NCI-H748 (cell line): ENCODE results near the gene XPO4.

Experiments used
- DNase-seq: peaks from one replicate; lab custom pipeline; 2025; ENCODE audit not compliant: unreplicated experiment; lab: John Stamatoyannopoulos, UW

Gene XPO4

DNA sequence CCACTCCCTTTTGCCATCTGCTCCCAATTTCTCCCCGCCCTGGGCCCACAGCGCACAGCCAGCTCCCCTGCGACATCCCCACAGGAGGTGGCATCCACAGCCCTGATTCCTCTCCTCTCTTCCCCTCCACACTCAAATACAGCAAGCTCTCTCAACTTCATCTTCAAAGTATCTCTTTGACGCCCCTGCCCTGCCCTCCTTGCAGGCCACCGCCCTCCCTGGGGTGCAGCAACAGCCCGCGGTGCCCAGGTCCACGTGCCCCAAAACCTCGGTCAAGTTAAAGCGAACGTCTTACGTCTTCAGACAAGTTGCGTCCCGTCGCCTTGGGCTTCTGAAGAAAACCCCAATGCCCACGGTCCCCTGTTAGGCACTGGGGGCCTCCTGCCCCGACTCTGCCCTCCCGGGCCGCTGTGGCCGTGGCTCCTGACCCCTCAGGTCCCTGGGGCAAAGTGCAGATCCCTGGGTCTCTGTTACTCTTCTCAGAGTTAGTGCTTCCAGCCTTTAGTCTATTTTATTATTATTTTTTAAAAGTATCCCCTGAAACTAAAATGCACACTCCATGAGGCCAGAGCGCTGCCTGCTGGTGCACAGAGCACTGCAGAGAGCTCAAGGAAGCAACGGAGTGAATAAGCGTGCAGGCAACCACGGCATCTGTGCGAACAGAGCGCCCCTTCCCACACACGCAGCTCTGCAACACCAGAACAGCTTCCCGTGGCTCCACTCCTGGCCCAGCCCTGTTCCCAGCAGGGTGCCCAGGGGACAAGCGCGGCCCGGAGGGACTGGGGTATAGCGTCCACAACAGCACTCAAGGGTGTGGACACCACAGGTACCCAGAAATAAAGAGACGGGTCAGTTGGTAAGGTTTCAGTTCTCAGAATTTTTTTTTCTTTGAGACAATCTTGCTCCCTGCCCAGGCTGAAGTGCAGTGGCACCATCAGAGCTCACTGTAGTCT lies 172.6 kb downstream of the XPO4 start:
- no peak for DNase-seq

DNA sequence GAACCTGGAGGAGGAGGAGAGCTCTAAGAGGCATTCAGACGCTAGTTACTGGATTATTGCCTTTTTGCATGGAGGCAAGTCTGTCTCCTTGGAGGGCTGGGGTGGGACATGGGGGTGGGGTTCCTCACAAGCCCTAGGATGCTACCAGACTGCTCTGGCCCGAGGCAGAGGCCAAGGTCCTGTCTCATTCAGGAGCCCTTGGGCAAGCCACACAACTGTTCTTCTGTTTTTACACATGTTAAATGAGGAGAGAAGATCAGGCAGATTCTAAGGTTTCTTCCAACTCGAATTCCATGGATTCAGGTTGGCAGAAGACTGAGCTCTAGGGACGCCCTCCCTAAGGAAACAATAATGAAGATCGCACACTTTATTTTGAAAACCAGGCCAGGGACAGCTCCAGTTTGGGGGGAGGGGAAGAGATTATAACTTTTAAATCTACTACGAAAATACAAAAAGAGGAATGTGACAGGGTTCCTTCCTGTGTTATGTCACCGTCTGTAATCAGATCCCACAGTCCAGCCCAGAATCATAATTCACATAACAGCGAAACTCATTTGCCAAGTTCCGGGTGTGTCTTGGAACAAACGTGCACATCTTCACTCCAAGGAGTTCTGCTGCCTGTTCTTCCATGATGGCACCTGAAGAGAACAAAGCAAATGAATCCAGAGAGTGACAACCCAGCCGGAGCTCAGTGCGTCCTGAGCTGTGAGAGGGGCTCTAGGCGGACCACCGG lies 173.8 kb downstream of the XPO4 start:
- no peak for DNase-seq

DNA sequence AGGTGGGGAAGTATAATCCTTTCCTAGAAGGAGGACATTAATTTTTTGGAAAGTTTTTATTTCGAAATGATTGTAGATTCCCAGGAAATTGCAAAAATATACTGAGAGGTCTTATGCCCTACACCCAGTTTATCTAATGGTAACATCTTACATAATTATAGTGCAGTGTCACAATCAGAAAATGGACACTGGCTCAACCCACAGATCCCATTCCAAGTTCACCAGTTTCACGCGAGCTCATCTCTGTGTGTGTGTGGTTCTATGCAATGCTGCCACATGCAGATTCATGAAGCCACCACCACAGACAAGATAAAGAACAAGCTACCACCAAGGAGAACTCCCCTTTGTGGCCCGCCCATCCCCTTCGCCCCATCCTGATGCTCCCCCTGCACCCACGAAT lies 174.7 kb downstream of the XPO4 start:
- no peak for DNase-seq
